ENCODE measurements around the gene DGKI.

The DGKI gene

DNA sequence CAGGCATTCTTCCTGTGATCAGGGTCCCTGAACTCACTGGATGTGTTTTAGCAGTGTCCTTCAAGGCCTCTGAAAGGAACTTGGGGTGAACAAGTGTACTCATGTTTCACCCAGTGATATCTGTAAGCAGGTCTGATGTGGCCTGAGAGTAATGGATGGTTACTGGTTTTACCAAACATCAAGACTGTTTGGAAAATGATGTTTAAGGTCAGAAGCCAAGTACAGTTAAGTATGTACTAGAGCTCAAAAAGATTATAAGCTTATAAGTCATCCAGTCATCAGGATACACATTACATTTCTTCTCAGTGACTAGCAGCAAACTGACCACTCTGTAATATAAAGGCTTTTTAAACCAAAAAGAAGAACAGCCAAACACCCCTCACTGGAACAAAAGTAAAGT is 423.5 kb downstream of the DGKI start:
- no peak for DNase-seq

DNA sequence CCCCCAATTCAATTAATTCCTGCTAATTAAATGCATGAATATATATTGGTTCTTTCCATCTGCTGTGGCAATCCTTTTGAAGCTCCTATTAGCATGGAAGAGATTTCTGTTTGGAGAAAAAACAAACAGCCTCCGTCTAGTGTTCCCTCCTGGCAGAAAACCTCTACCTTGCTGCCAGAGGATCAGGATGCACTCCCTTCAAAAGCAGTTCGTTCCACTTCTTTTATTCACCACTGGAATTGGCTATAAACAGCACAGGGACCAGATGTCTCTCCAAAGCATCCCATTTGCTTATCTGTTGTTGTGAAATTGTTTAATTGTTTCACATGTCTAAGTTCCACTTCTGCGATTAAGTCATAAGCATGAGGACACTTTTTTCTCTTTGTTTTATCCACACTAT is 425.4 kb downstream of the DGKI start:
- DNase-seq, result no peak

DNA sequence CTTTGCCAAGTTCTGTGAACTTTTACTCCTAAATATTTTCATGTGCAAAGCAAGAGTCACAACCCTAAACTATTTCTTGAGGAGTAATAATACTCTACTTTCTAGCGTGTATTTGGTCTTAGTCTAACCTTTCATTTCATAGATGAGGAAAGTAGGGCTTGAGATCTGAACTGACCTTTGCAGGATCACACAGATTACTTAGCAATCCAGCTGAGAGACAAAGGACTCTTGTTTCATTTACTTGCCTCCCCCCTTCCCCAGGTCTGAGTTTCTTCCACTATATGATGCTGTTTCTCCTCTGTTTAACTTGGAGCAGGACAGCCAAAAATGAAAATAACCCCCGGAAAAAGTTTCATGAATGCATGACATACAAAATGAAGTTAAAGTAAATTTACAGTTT is 427.9 kb downstream of the DGKI start:
- no peak for DNase-seq

DNA sequence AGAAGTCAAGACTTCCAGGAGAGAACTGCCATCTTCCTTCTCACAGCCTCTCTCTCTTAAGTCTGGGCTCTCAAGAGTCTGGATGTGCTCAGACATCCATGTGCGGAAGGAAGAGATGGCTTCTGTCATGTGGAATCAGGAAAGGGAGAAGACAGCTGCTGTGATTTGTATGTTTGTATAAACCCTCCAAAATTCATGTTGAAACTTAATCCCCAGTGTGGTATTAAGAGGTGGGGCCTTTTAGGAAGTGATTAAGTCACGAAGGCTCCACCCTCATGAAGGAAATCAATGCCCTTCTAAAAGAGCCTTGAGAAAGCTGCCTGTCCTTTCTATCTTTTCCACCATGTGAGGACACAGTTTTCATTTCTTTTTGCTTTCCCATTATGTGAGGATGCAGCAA is 429.3 kb downstream of the DGKI start:
- DNase-seq, result no peak

DNA sequence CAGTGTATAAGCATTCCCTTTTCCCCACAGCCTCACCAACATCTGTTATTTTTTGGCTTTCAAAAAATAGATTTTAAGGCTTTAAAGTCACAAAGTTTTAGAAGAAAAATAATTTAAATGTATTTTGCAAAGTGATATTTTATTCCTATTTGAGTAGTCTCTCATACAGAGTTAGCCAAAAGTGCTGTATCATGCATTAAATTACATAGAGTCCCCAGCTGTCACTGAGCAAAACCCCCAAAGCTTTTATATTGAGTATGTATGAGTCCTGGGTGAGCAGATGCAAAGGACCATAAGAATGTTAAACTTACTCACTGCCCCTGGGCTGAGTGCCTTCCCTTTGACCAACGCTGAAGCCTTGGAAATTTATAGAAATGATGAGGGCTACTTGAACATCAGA is 432.9 kb downstream of the DGKI start:
- DNase-seq, result no peak

DNA sequence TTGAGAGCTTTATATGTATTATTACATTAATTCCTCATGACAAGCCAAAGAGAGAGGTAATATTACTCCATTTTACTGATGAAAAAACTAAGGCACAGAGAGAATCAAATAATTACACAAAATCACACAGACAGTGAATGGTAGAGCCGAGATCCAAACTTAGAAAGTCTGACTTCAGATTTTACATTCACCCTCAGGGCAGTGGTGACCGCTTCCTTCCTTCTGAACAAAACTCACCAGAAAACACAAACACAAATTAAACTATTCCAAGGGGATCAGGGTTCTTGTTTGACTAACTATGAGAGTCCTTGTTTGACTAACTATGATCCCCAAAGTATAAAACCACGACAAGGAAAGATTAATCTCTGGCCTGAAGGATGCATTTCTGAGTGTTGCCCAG is 435.3 kb downstream of the DGKI start:
- no peak for DNase-seq

GRCh38 chr7:137408126-137408525 is 438.6 kb downstream of the DGKI start:
- DNase-seq, result peak in 1 of 56 donors; percentile 5

- DNase-seq, result no peak
These were observed 439.7 kb downstream of the DGKI start for GRCh38 chr7:137407078-137407477.

GRCh38 chr7:137404660-137405317 is 442.0 kb downstream of the DGKI start:
- DNase-seq, result no peak

DNA sequence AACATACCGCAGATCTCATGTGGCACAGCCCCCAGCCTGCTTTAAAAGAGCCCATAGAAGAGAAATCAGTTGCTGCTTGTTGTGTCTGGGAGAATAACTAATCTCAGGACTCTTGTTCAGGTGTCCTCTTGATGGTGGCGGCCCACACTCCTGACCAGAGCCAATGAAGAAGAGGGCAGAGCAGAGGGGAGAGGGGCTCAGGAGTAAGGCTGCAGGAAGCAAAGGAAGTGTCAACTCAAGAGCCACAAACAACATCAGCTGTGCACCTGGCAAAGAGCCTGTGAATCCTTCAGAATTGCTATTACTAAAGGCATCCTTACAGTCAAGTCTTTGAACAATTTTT is 443.4 kb downstream of the DGKI start:
- peak in 5 of 56 donors; percentile 3 to 41 (median 12) for DNase-seq

DNA sequence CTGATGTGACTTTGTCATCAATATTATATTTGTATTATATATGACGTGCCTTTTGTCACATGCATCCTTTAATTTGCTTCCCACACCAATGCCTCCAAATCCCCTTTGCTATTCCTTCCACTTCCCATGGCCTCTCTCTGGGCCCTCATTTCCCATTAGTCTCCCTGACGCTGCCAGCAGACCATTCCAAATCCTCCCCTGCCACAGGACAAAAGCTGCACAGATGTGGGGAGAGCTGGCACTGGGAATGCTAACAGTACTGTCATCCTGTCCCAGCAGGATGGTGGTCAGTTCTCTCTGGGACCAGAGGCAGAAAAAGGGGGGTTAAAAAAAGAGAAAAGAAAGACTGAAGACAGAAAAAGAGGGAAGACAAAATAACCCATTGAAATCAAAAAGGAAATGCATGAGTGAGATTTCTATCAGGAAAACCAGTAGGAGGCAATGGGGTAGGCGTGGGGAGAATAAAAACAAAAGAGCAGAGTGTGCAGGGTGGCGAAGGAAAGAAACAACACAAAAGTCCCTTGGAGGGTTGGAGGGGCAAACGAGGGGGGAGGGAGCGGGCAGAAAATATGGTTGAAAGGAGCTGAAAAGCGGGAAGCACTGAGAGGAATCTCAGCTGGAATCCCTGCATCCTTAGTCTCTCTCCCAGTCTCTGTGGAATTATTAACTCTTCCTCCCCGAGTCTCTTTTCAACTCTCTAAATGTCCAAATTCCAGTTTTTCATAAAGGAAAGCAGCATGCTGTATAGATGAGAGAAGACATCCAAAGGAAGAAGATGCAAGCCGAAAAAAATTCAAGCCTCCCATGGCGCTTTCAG is 444.0 kb downstream of the DGKI start:
- DNase-seq, result peak in 18 of 56 donors; percentile 2 to 41 (median 15)

GRCh38 chr7:137399827-137400823 is 446.6 kb downstream of the DGKI start:
- DNase-seq, result no peak

- no peak for DNase-seq
These were observed 450.7 kb downstream of the DGKI start for GRCh38 chr7:137396051-137396450.

- DNase-seq, result peak in 40 of 56 donors; percentile 3 to 80 (median 34)
These were observed 451.4 kb downstream of the DGKI start for GRCh38 chr7:137395420-137395819.

- no peak for DNase-seq
These were observed 453.2 kb downstream of the DGKI start for GRCh38 chr7:137393570-137393969.

DNA sequence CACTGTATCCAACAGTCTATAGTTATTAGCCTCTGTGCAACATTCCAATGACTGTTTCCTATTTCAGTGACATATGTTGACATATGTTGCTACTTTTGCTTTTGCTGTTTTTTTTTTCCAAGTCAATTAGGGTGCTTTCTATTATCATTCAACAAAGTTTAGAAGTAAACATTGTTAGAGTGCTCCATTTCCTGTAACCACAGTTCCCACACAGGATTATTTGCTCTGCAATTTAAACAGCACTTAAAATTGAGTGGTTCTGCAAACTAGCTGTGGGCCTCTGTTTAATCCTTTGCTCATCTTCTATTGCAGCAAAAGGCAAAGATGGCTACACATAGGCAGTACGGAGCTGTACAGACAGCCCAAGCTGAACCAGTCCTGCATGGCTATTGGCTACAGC is 456.7 kb downstream of the DGKI start:
- DNase-seq, result no peak

GRCh38 chr7:137388916-137389315 is 457.9 kb downstream of the DGKI start:
- no peak for DNase-seq

DNA sequence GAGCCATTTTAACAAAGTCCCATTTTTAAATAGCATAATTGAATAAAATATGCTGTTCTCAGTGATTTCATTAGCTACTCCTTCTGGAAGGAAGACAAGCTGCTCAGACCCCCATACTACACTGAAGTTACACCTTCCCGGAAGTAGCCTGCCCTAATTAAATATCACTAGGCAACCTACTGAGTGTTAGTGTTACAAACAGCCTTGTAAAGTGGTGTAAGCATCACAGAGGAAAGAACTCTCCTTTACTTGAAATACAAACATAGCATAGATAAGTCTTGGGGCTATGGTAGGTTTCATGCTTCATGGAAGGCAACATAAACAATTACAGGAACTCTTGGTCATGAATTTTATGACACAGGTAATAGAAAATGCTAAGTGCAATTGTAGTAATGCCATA is 459.8 kb downstream of the DGKI start:
- no peak for DNase-seq

DNA sequence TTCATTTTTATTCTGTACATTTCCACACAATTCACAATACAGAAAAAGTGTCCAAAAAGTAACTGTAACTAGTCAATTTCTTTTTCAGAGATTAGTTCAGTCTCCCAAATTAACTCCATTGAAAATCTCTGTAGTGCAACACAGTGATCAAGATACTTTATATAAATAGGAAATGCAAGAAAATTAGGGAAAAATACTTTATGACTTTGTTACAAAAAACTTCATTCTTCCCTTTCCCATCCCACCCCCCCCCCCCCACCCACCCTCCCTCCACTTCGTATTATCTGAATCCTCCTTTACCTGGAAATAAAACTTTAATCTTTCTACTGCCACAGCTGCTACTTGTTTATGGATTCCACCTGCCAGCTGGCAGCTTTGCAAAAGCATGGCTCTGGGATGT is 465.7 kb downstream of the DGKI start:
- DNase-seq, result no peak

GRCh38 chr7:137373507-137373906 is 473.3 kb downstream of the DGKI start:
- no peak for DNase-seq

DNA sequence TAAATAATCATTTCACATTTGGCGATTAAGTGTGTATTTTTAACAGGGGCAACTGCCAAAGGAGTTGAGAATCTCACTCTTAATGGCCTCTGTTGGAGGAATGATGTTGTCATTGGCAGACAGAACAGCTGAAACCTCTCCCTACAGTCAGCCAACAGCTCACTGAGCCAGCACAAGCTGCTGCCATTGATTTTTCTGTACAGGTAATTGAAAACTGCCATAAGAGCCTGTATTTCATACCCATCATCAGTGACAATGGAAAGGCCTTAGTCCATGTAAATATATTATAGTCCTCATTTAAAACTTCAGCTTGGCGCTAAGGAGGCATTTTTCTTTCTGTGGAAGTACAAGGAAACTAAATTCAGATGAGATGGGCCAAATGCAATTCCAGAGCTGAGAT is 475.2 kb downstream of the DGKI start:
- no peak for DNase-seq

GRCh38 chr7:137366995-137367394 is 479.8 kb downstream of the DGKI start:
- DNase-seq, result no peak
